H1 (cell line): ENCODE results near the gene IL18R1. TPM values are rescaled to one million over a fixed set of nuclear protein-coding genes. Genes with fewer than 3 reads are reported as not detected.

Source experiments
- CTCF ChIA-PET: fragments of 300-600 bp; sonication (Branson Sonifier 250); formaldehyde crosslinking; loops from one replicate; lab custom pipeline; 2021; ENCODE audit not compliant: partially characterized antibody; lab: Charles Lee
- POLR2A ChIA-PET: fragments of 300-600 bp; sonication (Branson Sonifier 250); formaldehyde crosslinking; loops from one replicate; lab custom pipeline; 2021; ENCODE audit warnings: inconsistent platforms; ENCODE audit not compliant: partially characterized antibody; lab: Charles Lee
- DNase-seq, 2 experiments: peaks; one replicate each; pipeline versions ENCODE4 v3.0.0 to v3.0.0-alpha.2; 2010 to 2022; ENCODE audit warnings: low spot score in 2 of 2, low read depth in 1 of 2, mixed read lengths in 1 of 2
- FAIRE-seq: peaks from 2 replicates; lab custom pipeline; 2011; peaks lifted over from hg19 to GRCh38; lab: Jason Lieb, UNC
- H2AFZ ChIP-seq: 2 replicates; pipeline ENCODE4 v1.8.1; 2012; ENCODE audit warnings: low read length, inconsistent platforms
- H2AK5ac ChIP-seq: 2 replicates; pipeline ENCODE4 v1.6.1; 2013; ENCODE audit warnings: low read depth, low read length
- H2BK120ac ChIP-seq: replicated peaks from 2 replicates; pipeline ENCODE3; 2013; ENCODE audit warnings: low read depth, low read length, inconsistent platforms
- H2BK12ac ChIP-seq: 2 replicates; pipeline ENCODE4 v1.6.1; 2013; ENCODE audit warnings: low read depth, low read length
- H2BK15ac ChIP-seq: 2 replicates; pipeline ENCODE4 v1.6.1; 2013; ENCODE audit warnings: low read length
- H2BK20ac ChIP-seq: 2 replicates; pipeline ENCODE4 v1.6.1; 2013; ENCODE audit warnings: low read length
- H2BK5ac ChIP-seq: 2 replicates; pipeline ENCODE4 v1.6.1; 2013; ENCODE audit warnings: low read depth, low read length
- H3K14ac ChIP-seq: 2 replicates; pipeline ENCODE4 v1.6.1; 2013; ENCODE audit warnings: inconsistent platforms; ENCODE audit not compliant: insufficient read length
- H3K18ac ChIP-seq: 2 replicates; pipeline ENCODE4 v1.6.1; 2013; ENCODE audit warnings: low read length; ENCODE audit errors: extremely low read depth
- H3K23ac ChIP-seq: 2 replicates; pipeline ENCODE4 v1.6.1; 2013; ENCODE audit warnings: inconsistent platforms; ENCODE audit not compliant: insufficient read length
- H3K23me2 ChIP-seq: 2 replicates; pipeline ENCODE4 v1.6.1; 2013; ENCODE audit warnings: low read depth, low read length
- H3K27ac ChIP-seq: 2 replicates; pipeline ENCODE4 v1.6.1; 2011; ENCODE audit warnings: low read depth, low read length, inconsistent platforms
- H3K27me3 ChIP-seq, 4 experiments: replicated peaks in 1 of 4; 1 replicate in 1 of 4; 2 replicates in 3 of 4; pipeline versions ENCODE4 v1.6.1 to v1.8.1; 2011 to 2013; ENCODE audit warnings: low read length in 3 of 4, mild to moderate bottlenecking in 3 of 4, inconsistent platforms in 2 of 4, mixed read lengths in 2 of 4, moderate library complexity in 1 of 4; ENCODE audit not compliant: control insufficient read depth in 3 of 4, insufficient read depth in 3 of 4; ENCODE audit errors: extremely low read depth in 1 of 4
- H3K36me3 ChIP-seq, 4 experiments: 2 replicates each; pipeline versions ENCODE4 v1.6.1 to v1.8.1; 2011 to 2013; ENCODE audit warnings: mild to moderate bottlenecking in 4 of 4, low read length in 3 of 4, moderate library complexity in 2 of 4, control low read depth in 1 of 4, inconsistent platforms in 1 of 4; ENCODE audit not compliant: insufficient read depth in 4 of 4, control insufficient read depth in 2 of 4
- H3K4ac ChIP-seq: replicated peaks from 2 replicates; pipeline ENCODE3; 2013; ENCODE audit warnings: low read length, low read depth, mixed read lengths, inconsistent platforms; ENCODE audit not compliant: insufficient read length
- H3K4me1 ChIP-seq, 4 experiments: replicated peaks in 1 of 4; 1 replicate in 1 of 4; 2 replicates in 3 of 4; pipeline versions ENCODE4 v1.6.1 to v1.8.1; 2011 to 2013; ENCODE audit warnings: low read length in 3 of 4, inconsistent platforms in 2 of 4, mixed read lengths in 1 of 4; ENCODE audit not compliant: insufficient read depth in 4 of 4, control insufficient read depth in 3 of 4
- H3K4me2 ChIP-seq, 2 experiments: 2 replicates each; pipeline versions ENCODE4 v1.6.1 to v1.8.1; 2011 to 2013; ENCODE audit warnings: low read depth in 2 of 2, low read length in 2 of 2, control low read depth in 1 of 2, inconsistent platforms in 1 of 2, mild to moderate bottlenecking in 1 of 2; ENCODE audit not compliant: insufficient read depth in 1 of 2
- H3K4me3 ChIP-seq, 4 experiments: fragments of 200-600, 300-600 bp in 1 of 4; sonication (generic), shearing (Covaris generic), sonication (Bioruptor Twin) in 1 of 4; 2 replicates each; pipeline versions ENCODE4 v1.5.1 to v1.8.1; 2011 to 2016; ENCODE audit warnings: low read length in 4 of 4, low read depth in 3 of 4, control low read depth in 2 of 4, inconsistent platforms in 2 of 4, mild to moderate bottlenecking in 2 of 4, mixed read lengths in 1 of 4, moderate library complexity in 1 of 4; ENCODE audit not compliant: insufficient read depth in 2 of 4; ENCODE audit errors: extremely low read depth in 1 of 4
- H3K56ac ChIP-seq: replicated peaks from 2 replicates; pipeline ENCODE3; 2013; ENCODE audit warnings: low read depth, mild to moderate bottlenecking, mixed read lengths, low read length, inconsistent platforms; ENCODE audit not compliant: insufficient read length
- H3K79me1 ChIP-seq: 2 replicates; pipeline ENCODE4 v1.6.1; 2013; ENCODE audit warnings: low read depth, low read length, control low read depth
- H3K79me2 ChIP-seq, 2 experiments: 2 replicates each; pipeline versions ENCODE4 v1.6.1 to v1.8.1; 2012 to 2013; ENCODE audit warnings: low read length in 2 of 2, mild to moderate bottlenecking in 2 of 2, inconsistent platforms in 1 of 2; ENCODE audit not compliant: insufficient read depth in 2 of 2, control insufficient read depth in 1 of 2
- H3K9ac ChIP-seq, 4 experiments: replicated peaks in 1 of 4; 1 replicate in 1 of 4; 2 replicates in 3 of 4; pipeline versions ENCODE4 v1.6.1 to v1.8.1; 2011 to 2013; ENCODE audit warnings: low read depth in 3 of 4, low read length in 3 of 4, control low read depth in 2 of 4, mild to moderate bottlenecking in 2 of 4, moderate library complexity in 2 of 4, inconsistent platforms in 1 of 4; ENCODE audit errors: extremely low read depth in 1 of 4
- H3K9me3 ChIP-seq, 2 experiments: 2 replicates each; pipeline versions ENCODE4 v1.6.1 to v1.8.1; 2012 to 2013; ENCODE audit warnings: mild to moderate bottlenecking in 2 of 2, moderate library complexity in 2 of 2, control low read depth in 1 of 2, inconsistent platforms in 1 of 2, low read depth in 1 of 2, low read length in 1 of 2, mixed read lengths in 1 of 2; ENCODE audit not compliant: insufficient read depth in 2 of 2
- H4K20me1 ChIP-seq, 2 experiments: replicated peaks in 1 of 2; 2 replicates each; pipeline versions ENCODE3 to v1.8.1; 2011 to 2013; ENCODE audit warnings: inconsistent platforms in 2 of 2, low read length in 2 of 2, mild to moderate bottlenecking in 1 of 2; ENCODE audit not compliant: insufficient read depth in 2 of 2, control insufficient read depth in 1 of 2
- H4K5ac ChIP-seq: 2 replicates; pipeline ENCODE4 v1.6.1; 2013; ENCODE audit warnings: low read length, low read depth, mixed read lengths, inconsistent platforms; ENCODE audit not compliant: insufficient read length
- H4K8ac ChIP-seq: 2 replicates; pipeline ENCODE4 v1.8.0; 2013; ENCODE audit warnings: mild to moderate bottlenecking, moderate library complexity, low read length, inconsistent platforms; ENCODE audit not compliant: insufficient read depth; ENCODE audit errors: extremely low read depth
- H4K91ac ChIP-seq: replicated peaks from 2 replicates; pipeline ENCODE3; 2013; ENCODE audit warnings: low read length, mixed read lengths, inconsistent platforms; ENCODE audit not compliant: insufficient read length
- SUZ12 ChIP-seq: fragments of 200-600 bp; sonication (generic); IDR thresholded peaks from 2 replicates; pipeline ENCODE4 v1.6.1; 2012; ENCODE audit warnings: mild to moderate bottlenecking, inconsistent platforms, low read length, moderate library complexity, mixed read lengths
- WGBS, 2 experiments: shearing (Covaris generic) in 1 of 2; methylation state at CpG; one replicate each; pipeline versions ENCODE4 v1.1.6 to v1.1.7; 2013 to 2015; ENCODE audit warnings: low lambda C conversion rate in 2 of 2, mixed read lengths in 2 of 2, inconsistent platforms in 1 of 2, low coverage in 1 of 2, missing lambda C conversion rate in 1 of 2; ENCODE audit not compliant: insufficient replicate concordance in 2 of 2, insufficient coverage in 1 of 2, insufficient read length in 1 of 2; ENCODE audit errors: extremely low coverage in 1 of 2, missing lambda C conversion rate in 1 of 2; 5-methylcytosine and 5-hydroxymethylcytosine counted together
- polyA plus RNA-seq, 7 experiments: library from polyadenylated mRNA; depleted of rRNA in 3 of 7; stranded (reverse) in 5 of 7; unstranded in 2 of 7; fragments of >200 nt in 5 of 7; fragments of 200-250 nt in 2 of 7; gene quantifications; 1 replicate in 5 of 7; 2 replicates in 1 of 7; 4 replicates in 1 of 7; pipeline versions ENCODE4 v1.2.1 to v1.2.3, GENCODE V29; 2011 to 2013; ENCODE audit warnings: missing spikeins in 2 of 7, mixed read lengths in 2 of 7
- total RNA-seq: library from RNA; stranded (reverse); fragmentation: NEBNext Ultra II Directional; extraction: Animal tissue kit (Norgen Biotek cat#: 25700); gene quantifications from 2 replicates; pipeline ENCODE4 v1.2.1, GENCODE V29; 2021

The IL18R1 gene
- total and polyA plus RNA-seq, 2 of the 8 experiments (the other 6 are each of a cell fraction or from before 2014, with no cell fraction given): 0.54 TPM; not detected in 1

GRCh38 chr2:102358496-102358895, 2.9 kb downstream of the IL18R1 start:
- Histone ChIP-seq H3K4me3 (no peak overlapping the region), H3K18ac (no peak overlapping the region), H2BK120ac (no peak overlapping the region), H4K8ac (no peak overlapping the region), H3K36me3 (no peaks in the 10 kb centered on the region), H3K23me2 (no peaks in the 10 kb centered on the region; the same call in 1 of the 2 replicates), H3K4ac (no peak overlapping the region), H3K14ac (no peak overlapping the region), H3K56ac (no peak overlapping the region), H2BK5ac (no peak overlapping the region), H2AK5ac (no peak overlapping the region), H4K5ac (no peak overlapping the region), H2BK15ac (no peak overlapping the region), H3K27me3 (peaks cover 0 to 13% (median 9%) of the 10 kb centered on the region in 4 experiments; a peak in 5 of 7 replicates), H2AFZ (no peak overlapping the region), H2BK20ac (no peak overlapping the region), H4K20me1 (no peaks in the 10 kb centered on the region), H3K9ac (no peak overlapping the region), H3K4me1 (peaks cover 0 to 4% (median 1%) of the 10 kb centered on the region in 4 experiments; a peak in 1 of 7 replicates), H3K4me2 (no peak overlapping the region), H3K79me2 (no peaks in the 10 kb centered on the region), H3K9me3 (no peaks in the 10 kb centered on the region), H3K23ac (no peak overlapping the region), H3K79me1 (no peaks in the 10 kb centered on the region), H4K91ac (no peak overlapping the region), H3K27ac (no peak overlapping the region), H2BK12ac (no peak overlapping the region)
- POLR2A ChIA-PET: no interaction called here
- DNase-seq: no peak
- CTCF ChIA-PET: interaction anchor here (0.6 to 1.3 kb wide), 4 partner anchors 9 to 93 kb away, joined by 3 to 5 read pairs (median 4); no protein-coding TSS in a partner anchor
- 94% methylated on average over 8 of the region's 8 CpGs; no CpG with 5 or more reads in 1 of the 2 experiments for WGBS, 2 experiments
- TF ChIP-seq SUZ12: no peak
- no peak for FAIRE-seq
